ENCODE data around the gene BNIPL.

- TF ChIP-seq GATA3 (IDR thresholded peaks at IDR 0.05; ENCODE audit: low read depth, low read length) (no peak), GATA2 (IDR thresholded peaks at IDR 0.05; ENCODE audit: low read depth, low read length) (no peak)
Measured at GRCh38 chr1:151000408-151000807, 36.0 kb upstream of the BNIPL start.

Data from SH-SY5Y (cell line).